ENCODE results near the gene GBX2. TPM values are rescaled to one million over a fixed set of nuclear protein-coding genes. Genes with fewer than 3 reads are reported as not detected.

The GBX2 gene
- total and polyA plus RNA-seq, 2 experiments from 2014 or later: 0.99 to 1.3 TPM

DNA sequence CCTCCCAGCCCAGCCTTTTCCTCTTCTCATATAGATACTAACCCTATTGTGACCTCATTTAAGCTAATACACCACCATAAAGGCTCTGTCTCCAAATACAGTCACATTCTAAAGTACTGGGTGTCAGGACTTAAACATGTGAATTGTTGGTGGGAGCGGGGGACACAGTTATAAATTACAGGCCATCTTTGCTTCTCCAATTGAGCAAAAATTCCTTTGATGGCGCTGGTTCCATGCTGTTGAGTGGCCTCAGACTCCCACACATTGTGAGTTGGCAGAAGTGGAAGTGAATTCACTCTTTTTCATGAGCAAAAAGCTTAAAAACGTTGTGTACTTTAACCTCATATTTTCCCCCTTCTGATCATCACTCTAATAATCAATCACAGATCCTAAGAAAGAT lies 46.0 kb downstream of the GBX2 start:
- no peak overlapping the region for H3K4me3 Mint-ChIP-seq
- no peak for TF ChIP-seq ZNF462 (CRISPR knock-in tag; IDR thresholded peaks at IDR 0.05)
- TF ChIP-seq CREB1 (CRISPR knock-in tag; IDR thresholded peaks at IDR 0.05; ENCODE audit: low read depth): no peak
- no peak for TF ChIP-seq EZH2phosphoT487 (IDR thresholded peaks at IDR 0.05; ENCODE audit: unreplicated experiment)
- no peak for TF ChIP-seq REST (IDR thresholded peaks at IDR 0.05; ENCODE audit: unreplicated experiment)
- no peak for TF ChIP-seq ZNF331 (CRISPR knock-in tag; IDR thresholded peaks at IDR 0.05; ENCODE audit: low read depth)
- no peak for TF ChIP-seq NANOG (IDR thresholded peaks at IDR 0.05; ENCODE audit: borderline replicate concordance)
- no peak for TF ChIP-seq EZH2 (IDR thresholded peaks at IDR 0.05; ENCODE audit: low read depth, unreplicated experiment)
- no peak for TF ChIP-seq CTCF (conservative IDR thresholded peaks at IDR 0.05; ENCODE audit: low read depth in 2 of 2)
- TF ChIP-seq ZNF114 (CRISPR knock-in tag; IDR thresholded peaks at IDR 0.05): no peak
- Histone ChIP-seq H3K79me2 (replicated peaks; ENCODE audit: insufficient read depth) (no peaks in the 10 kb centered on the region), H3K4me3 (no peak overlapping the region), H2AFZ (no peak overlapping the region), H4K20me1 (replicated peaks; ENCODE audit: insufficient read depth) (peaks cover 8% of the 10 kb centered on the region; the same call in 1 of the 2 replicates), H3K27ac (ENCODE audit: low read depth) (no peak overlapping the region), H3F3A (replicated peaks; ENCODE audit: low read depth) (0 out of 2 replicates have a peak, but pooled peaks cover 1% of the 10 kb centered on the region), H3K4me2 (no peak overlapping the region), H3K9me2 (ENCODE audit: insufficient read depth) (no peaks in the 10 kb centered on the region), H3K27me3 (ENCODE audit: insufficient read depth) (peaks cover 8% of the 10 kb centered on the region; the same call in 1 of the 2 replicates), H3K4me1 (ENCODE audit: insufficient read depth) (peaks cover 15% of the 10 kb centered on the region), H3K36me3 (ENCODE audit: insufficient read depth) (no peaks in the 10 kb centered on the region)
- peaks cover 39% of the 10 kb centered on the region for H3K4me1 Mint-ChIP-seq
- H3K27ac Mint-ChIP-seq: no peak overlapping the region
- no peaks in the 10 kb centered on the region; the same call in 2 of the 3 replicates for H3K9me3 Mint-ChIP-seq
- ATAC-seq (no peak), DNase-seq (ENCODE audit: low spot score) (no peak)
- peaks cover 3% of the 10 kb centered on the region; the same call in 1 of the 3 replicates for H3K36me3 Mint-ChIP-seq (ENCODE audit: low read depth)
- H3K27me3 Mint-ChIP-seq (ENCODE audit: insufficient read depth, low read depth, poor library complexity): peaks cover 22% of the 10 kb centered on the region
